WTC11 (cell line): ENCODE measurements around the gene BAIAP2L1. TPM values are rescaled to one million over a fixed set of nuclear protein-coding genes. Genes with fewer than 3 reads are reported as not detected.
A peak's percentile ranks its signal among the peaks of the same experiment; 100 is the strongest.

Source experiments
- ATAC-seq: fragments of 200-7000 bp; cut with Tn5 transposase; 2 replicates; pipeline ENCODE4 v1.10.0; 2021; ENCODE audit warnings: mild to moderate bottlenecking, moderate library complexity
- CTCF ChIA-PET: fragments of 300-600 bp; sonication (Branson Sonifier 250); formaldehyde crosslinking; loops from one replicate; lab custom pipeline; 2021; ENCODE audit warnings: antibody characterized with exemption; lab: Charles Lee
- POLR2A ChIA-PET: fragments of 350-600 bp; sonication (Branson Sonifier 250); formaldehyde crosslinking; loops from one replicate; lab custom pipeline; 2021; ENCODE audit warnings: antibody characterized with exemption; lab: Charles Lee
- DNase-seq: peaks from one replicate; pipeline ENCODE4 v3.0.0; 2021; ENCODE audit warnings: low spot score
- H3K27ac Mint-ChIP-seq: 2 replicates; pipeline ENCODE4 v1.8.0; 2021; ENCODE audit warnings: mixed read lengths
- H3K27me3 Mint-ChIP-seq: 2 replicates; pipeline ENCODE4 v1.8.0; 2021; ENCODE audit warnings: low read depth, mild to moderate bottlenecking, moderate library complexity, mixed read lengths
- H3K36me3 Mint-ChIP-seq: 2 replicates; pipeline ENCODE4 v1.8.0; 2021; ENCODE audit warnings: mixed read lengths
- H3K4me1 Mint-ChIP-seq: 2 replicates; pipeline ENCODE4 v1.8.0; 2022; ENCODE audit warnings: mixed read lengths
- H3K4me3 Mint-ChIP-seq: 2 replicates; pipeline ENCODE4 v1.8.0; 2021; ENCODE audit warnings: mild to moderate bottlenecking, moderate library complexity, mixed read lengths
- H3K9me3 Mint-ChIP-seq: 2 replicates; pipeline ENCODE4 v1.8.0; 2021; ENCODE audit warnings: mixed read lengths
- AR ChIP-seq: fragments of 250-450 bp; sonication (Bioruptor Pico); IDR thresholded peaks from 2 replicates; pipeline ENCODE4 v1.9.0; 2021; ENCODE audit warnings: mild to moderate bottlenecking
- ATF3 ChIP-seq: sonication (generic); formaldehyde crosslinking; conservative IDR thresholded peaks from 2 replicates; pipeline ENCODE4 v1.8.1; 2022; ENCODE audit warnings: mild to moderate bottlenecking, missing genetic modification reagents
- ATF6 ChIP-seq: sonication (generic); formaldehyde crosslinking; IDR thresholded peaks from 2 replicates; pipeline ENCODE4 v1.8.1; 2023; ENCODE audit warnings: mild to moderate bottlenecking, missing genetic modification reagents
- CDX4 ChIP-seq: fragments of 250-450 bp; sonication (Bioruptor Pico); IDR thresholded peaks from 2 replicates; pipeline ENCODE4 v1.9.0; 2021; ENCODE audit warnings: moderate library complexity, mild to moderate bottlenecking, inconsistent platforms, borderline replicate concordance
- FOXJ3 ChIP-seq: sonication (generic); formaldehyde crosslinking; IDR thresholded peaks from 2 replicates; pipeline ENCODE4 v1.9.0; 2021; ENCODE audit warnings: missing genetic modification reagents, mild to moderate bottlenecking, borderline replicate concordance
- GABPB1 ChIP-seq: sonication (generic); formaldehyde crosslinking; IDR thresholded peaks from 2 replicates; pipeline ENCODE4 v1.8.1; 2023; ENCODE audit warnings: mild to moderate bottlenecking, missing genetic modification reagents
- GTF2I ChIP-seq: fragments of 250-450 bp; sonication (Bioruptor Pico); conservative IDR thresholded peaks from 2 replicates; pipeline ENCODE4 v1.4.0; 2021; ENCODE audit warnings: mild to moderate bottlenecking
- HMGA2 ChIP-seq: fragments of 250-450 bp; sonication (Bioruptor Pico); IDR thresholded peaks from 2 replicates; pipeline ENCODE4 v1.4.0; 2021; ENCODE audit warnings: mild to moderate bottlenecking, moderate library complexity
- JUN ChIP-seq: sonication (generic); formaldehyde crosslinking; IDR thresholded peaks from 2 replicates; pipeline ENCODE4 v1.8.0; 2023; ENCODE audit warnings: mild to moderate bottlenecking, missing genetic modification reagents
- NFYB ChIP-seq: sonication (generic); formaldehyde crosslinking; conservative IDR thresholded peaks from 2 replicates; pipeline ENCODE4 v1.8.0; 2022; ENCODE audit warnings: low read depth, missing genetic modification reagents
- PRDM15 ChIP-seq: sonication (generic); formaldehyde crosslinking; IDR thresholded peaks from 2 replicates; pipeline ENCODE4 v1.8.0; 2022; ENCODE audit warnings: missing genetic modification reagents
- PRRX2 ChIP-seq: fragments of 250-450 bp; sonication (Bioruptor Pico); IDR thresholded peaks from 2 replicates; pipeline ENCODE4 v1.8.0; 2021; ENCODE audit warnings: mild to moderate bottlenecking
- RORB ChIP-seq: fragments of 250-450 bp; sonication (Bioruptor Pico); IDR thresholded peaks from 2 replicates; pipeline ENCODE4 v1.9.0; 2021; ENCODE audit warnings: mild to moderate bottlenecking
- SMAD4 ChIP-seq: sonication (generic); formaldehyde crosslinking; IDR thresholded peaks from 2 replicates; pipeline ENCODE4 v1.8.0; 2022; ENCODE audit warnings: mild to moderate bottlenecking, missing genetic modification reagents
- SOX15 ChIP-seq: fragments of 250-450 bp; sonication (Bioruptor Pico); IDR thresholded peaks from 2 replicates; pipeline ENCODE4 v1.9.0; 2021; ENCODE audit warnings: mild to moderate bottlenecking
- TCF7 ChIP-seq: sonication (generic); formaldehyde crosslinking; IDR thresholded peaks from 2 replicates; pipeline ENCODE4 v1.8.0; 2022; ENCODE audit warnings: mild to moderate bottlenecking, low read depth, missing genetic modification reagents, moderate library complexity
- TP53 ChIP-seq: sonication (generic); formaldehyde crosslinking; IDR thresholded peaks from 2 replicates; pipeline ENCODE4 v1.8.1; 2023; ENCODE audit warnings: mild to moderate bottlenecking, missing genetic modification reagents
- ZNF396 ChIP-seq: fragments of 250-450 bp; sonication (Bioruptor Pico); IDR thresholded peaks from 2 replicates; pipeline ENCODE4 v1.8.0; 2021; ENCODE audit warnings: mild to moderate bottlenecking, moderate library complexity, borderline replicate concordance
- ZNF416 ChIP-seq: fragments of 250-450 bp; sonication (Bioruptor Pico); IDR thresholded peaks from 2 replicates; pipeline ENCODE4 v1.9.0; 2021; ENCODE audit warnings: mild to moderate bottlenecking, inconsistent platforms
- total RNA-seq: library from RNA; stranded (reverse); gene quantifications from 3 replicates; pipeline ENCODE4 v1.2.3, GENCODE V29; 2021

Gene BAIAP2L1
- total RNA-seq, 1 experiment from 2014 or later = 37.5 TPM

- TF ChIP-seq CDX4 (CRISPR knock-in tag) (no peak), TP53 (CRISPR knock-in tag) (no peak), ZNF416 (CRISPR knock-in tag) (no peak), PRRX2 (CRISPR knock-in tag) (no peak)
Measured at GRCh38 chr7:98242342-98242741, 158.5 kb downstream of the BAIAP2L1 start (continued).

- H3K27me3 Mint-ChIP-seq = no peaks in the 10 kb centered on the region
- no peak for DNase-seq
- H3K4me1 Mint-ChIP-seq = no peaks in the 10 kb centered on the region
- TF ChIP-seq GTF2I = no peak
- TF ChIP-seq PRDM15 (CRISPR knock-in tag) = no peak
- no peak for TF ChIP-seq TCF7
- no peak for TF ChIP-seq HMGA2 (CRISPR knock-in tag)
- no peak for TF ChIP-seq NFYB (CRISPR knock-in tag)
- no peak for TF ChIP-seq SOX15 (CRISPR knock-in tag)
- no peak for TF ChIP-seq SMAD4 (CRISPR knock-in tag)
- no peak for TF ChIP-seq RORB (CRISPR knock-in tag)
- no peak for TF ChIP-seq ZNF396 (CRISPR knock-in tag)
- TF ChIP-seq AR = no peak
- no peak for TF ChIP-seq TP53 (CRISPR knock-in tag)
- no peak for TF ChIP-seq ATF6 (CRISPR knock-in tag)
- TF ChIP-seq JUN (CRISPR knock-in tag) = no peak
- no peak for TF ChIP-seq ATF3 (CRISPR knock-in tag)
- TF ChIP-seq GABPB1 (CRISPR knock-in tag) = no peak
- TF ChIP-seq FOXJ3 (CRISPR knock-in tag) = no peak
- TF ChIP-seq, all 79 proteins: peak for 0
- CTCF ChIA-PET = interaction anchor here (0.6 kb wide), 1 partner anchor 100 kb away, joined by 3 read pairs; no protein-coding TSS in a partner anchor
- peak; percentile 41 for ATAC-seq
- Mint-ChIP-seq H3K27ac (no peak overlapping the region), H3K4me3 (no peak overlapping the region), H3K9me3 (no peaks in the 10 kb centered on the region), H3K36me3 (no peaks in the 10 kb centered on the region)
- POLR2A ChIA-PET = no interaction called here
Measured at GRCh38 chr7:98241674-98242241, 159.1 kb downstream of the BAIAP2L1 start.

Other genes starting within 250 kb of the BAIAP2L1 start
- 2.7 to 3.3 TPM (median 2.8 TPM) in 3 replicates for gene BHLHA15, start 189.7 kb downstream of the BAIAP2L1 start, total RNA-seq
- gene TECPR1, start 148.9 kb downstream of the BAIAP2L1 start, total RNA-seq = 17.6 to 21.5 TPM (median 18.4 TPM) in 3 replicates
- gene BRI3, start 119.4 kb downstream of the BAIAP2L1 start, total RNA-seq = 108 to 112 TPM (median 110 TPM) in 3 replicates
- gene NPTX2, start 216.2 kb upstream of the BAIAP2L1 start, total RNA-seq = 10.9 to 17.0 TPM (median 15.9 TPM) in 3 replicates